ENCODE data around the gene OXLD1.

OXLD1 gene

DNA sequence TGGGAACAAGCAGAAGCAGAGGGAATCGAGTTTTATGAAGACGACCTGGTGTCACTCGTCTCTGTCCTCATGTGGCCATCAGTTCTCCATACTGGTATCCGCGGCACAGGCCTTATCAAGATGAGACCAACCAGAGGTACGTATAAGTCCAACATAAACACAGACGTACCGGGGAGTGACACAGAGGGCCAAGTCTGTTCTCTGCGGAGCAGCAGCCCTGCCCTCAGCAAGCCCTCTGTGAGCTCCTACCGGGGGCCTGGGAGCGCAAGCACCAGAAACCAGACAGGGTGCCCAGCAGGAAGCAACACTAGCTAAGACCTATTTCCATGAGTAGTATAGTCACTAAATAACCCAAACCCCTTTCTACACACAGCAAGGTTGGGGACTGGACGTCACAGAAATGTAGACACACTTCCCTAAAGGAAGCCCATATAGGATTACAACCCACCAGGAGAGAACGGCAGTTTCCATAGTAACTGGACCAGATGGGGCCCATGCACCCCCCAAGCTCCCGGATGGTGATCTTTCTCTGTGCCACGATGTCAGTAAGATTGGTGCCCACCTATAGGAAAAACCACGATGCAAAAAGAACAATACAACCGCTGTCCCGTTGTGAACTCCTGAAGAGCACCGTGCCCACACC lies 16.3 kb upstream of the OXLD1 start:
- no peak for DNase-seq

DNA sequence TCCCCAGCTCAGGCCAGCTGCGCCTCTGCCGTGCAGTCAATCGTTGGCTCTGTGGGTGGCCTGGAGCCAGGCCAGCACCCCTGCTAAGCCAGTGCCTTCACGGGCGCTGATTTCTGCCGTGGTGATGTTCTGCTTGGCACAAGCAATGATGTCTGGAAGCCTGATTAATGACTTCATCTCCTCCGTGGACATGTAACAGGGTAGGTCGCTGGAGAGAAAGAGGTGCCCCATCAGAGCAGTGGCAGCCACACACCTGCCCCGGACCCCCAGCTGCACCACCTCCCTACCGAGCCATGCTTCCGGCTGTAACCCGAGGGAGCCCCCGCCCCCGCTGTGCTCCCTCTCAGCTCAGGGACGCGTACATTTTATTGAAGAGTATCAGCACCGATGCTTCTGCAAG lies 15.3 kb upstream of the OXLD1 start:
- no peak for DNase-seq

DNA sequence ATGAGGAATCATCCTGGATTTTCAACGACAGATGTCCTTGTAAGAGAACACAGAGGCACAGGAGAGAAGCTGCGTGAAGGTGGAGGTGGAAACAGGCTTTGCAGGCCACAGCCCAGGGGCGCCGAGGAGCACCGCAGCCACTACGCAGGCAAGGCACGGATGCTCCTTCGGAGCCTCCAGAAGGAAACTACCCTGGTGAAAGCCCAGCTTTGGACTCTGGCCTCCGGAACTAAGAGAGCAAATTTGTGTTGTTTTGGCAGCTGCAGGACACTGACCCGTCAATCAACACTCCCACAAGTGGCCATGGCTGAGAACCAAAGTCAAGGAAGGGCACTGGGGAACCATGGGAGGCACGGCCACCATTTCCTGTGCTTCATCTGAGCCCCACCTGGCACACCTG lies 13.7 kb upstream of the OXLD1 start:
- DNase-seq: no peak

DNA sequence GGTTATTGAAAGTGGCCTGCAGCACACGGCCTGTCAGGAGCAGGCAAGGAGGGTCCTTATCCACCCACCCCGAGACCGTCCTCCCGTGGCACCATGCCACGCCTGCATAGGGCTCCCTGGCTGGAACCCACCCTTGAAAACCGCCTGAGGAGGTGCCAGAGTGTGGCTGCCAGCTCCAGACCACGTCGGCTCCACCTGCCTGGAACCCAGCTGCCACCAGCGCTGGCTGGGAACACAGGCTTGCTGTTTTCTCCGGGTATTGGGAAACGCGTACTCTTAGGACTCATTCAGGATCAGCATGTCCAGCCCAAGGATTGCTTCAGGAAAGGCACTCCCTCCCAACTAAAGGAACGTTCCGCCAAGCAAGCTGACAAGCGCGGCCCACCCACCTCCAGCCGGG lies 10.5 kb upstream of the OXLD1 start:
- peak; percentile 40 to 77 for DNase-seq

DNA sequence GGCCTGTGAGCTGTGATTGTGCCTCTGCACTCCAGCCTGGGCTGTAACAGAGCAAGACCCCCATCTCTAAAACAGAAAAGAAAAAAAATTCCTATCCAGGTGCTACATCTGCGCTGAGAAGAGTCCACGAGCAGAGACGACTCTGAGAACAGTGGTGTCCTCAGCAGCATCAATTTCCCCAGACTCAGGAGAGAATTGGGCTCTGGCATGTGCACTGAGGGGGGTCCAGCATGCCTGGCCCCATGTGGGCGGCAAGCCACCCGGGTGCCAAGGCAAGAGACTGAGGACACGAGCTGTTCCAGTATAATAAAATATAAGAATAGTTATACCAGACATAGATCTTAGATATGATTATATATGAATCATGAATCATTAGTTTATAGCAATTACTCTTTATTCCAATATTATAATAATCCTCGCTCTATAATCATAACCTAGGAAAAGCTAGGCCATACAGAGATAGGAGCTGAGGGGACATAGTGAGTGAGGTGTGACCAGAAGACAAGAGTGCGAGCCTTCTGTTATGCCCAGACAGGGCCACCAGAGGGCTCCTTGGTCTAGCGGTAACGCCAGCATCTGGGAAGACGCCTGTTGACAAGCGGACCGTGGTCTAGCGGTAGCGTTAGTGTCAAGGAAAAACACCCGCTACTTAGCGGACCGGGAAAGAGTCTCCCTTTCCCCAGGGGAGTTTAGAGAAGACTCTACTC lies 9.3 kb upstream of the OXLD1 start:
- DNase-seq: peak; percentile 42 to 56

DNA sequence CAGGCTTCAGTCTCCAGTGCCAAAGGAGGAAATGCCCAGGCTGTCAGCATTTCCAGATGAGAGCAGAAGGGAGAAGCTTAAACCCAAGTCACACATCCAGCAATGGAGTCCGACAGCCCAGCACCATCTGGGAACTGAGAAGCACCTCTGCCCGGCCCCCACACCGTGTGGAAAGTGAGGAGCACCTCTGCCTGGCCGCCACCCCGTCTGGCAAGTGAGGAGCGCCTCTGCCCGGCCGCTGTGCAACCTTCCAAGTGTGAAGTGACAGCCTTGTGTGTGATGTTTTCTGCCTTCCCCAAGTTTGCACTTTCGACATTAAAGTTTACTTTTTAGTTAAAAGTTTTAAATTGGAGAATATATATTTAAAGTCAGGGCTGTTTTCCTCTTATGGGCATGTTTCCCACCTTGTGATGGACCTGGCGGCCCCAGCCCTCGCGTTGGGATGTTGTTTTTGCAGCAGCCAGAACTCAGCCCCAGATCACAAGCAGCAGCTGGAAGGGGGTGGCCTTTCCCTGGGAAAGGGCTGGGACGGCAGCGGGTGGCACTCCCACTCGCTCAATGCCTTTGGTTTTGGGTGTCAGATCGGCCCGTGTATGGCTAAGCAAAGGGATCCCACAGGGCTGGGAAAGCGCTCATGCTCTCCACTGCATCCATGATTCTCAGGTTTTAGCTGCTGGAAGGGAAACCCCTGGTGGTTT lies 7.3 kb upstream of the OXLD1 start:
- no peak for DNase-seq

DNA sequence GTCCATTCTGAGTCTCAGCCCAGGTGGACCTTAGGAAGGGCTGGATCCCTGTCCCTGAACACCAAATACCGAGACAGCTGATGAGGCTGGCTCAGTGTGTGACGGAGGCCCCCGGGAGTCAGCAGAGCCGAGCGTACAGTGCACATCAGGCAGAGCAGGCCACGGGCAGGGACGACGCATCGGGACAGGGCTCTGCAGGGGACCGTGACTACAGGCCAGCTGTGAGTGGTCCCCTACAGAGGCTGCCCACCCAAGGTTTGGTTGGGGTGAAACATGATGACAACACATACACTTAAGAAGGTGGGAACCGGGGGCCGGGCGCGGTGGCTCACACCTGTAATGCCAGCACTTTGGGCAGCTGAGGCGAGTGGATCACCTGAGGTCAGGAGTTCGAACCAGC lies 6.5 kb upstream of the OXLD1 start:
- DNase-seq: no peak

DNA sequence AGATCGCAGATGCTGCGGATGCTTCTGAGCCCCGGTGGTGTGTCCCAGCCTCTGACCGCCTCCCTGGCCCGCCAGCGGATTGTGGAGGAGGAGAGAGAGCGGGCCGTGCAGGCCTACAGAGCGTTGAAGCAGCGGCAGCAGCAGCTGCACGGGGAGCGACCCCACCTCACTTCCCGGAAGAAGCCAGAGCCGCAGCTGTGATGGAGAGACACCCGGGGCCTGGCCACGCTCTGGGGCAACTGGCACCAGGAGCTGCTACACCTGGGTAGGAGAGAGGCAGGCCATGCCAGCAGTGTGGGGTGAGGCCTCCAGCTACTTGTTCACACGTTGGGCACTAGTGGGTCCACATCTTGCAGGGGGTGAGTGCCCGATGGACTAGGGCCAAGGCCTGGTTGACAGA lies 6.1 kb upstream of the OXLD1 start:
- no peak for DNase-seq

DNA sequence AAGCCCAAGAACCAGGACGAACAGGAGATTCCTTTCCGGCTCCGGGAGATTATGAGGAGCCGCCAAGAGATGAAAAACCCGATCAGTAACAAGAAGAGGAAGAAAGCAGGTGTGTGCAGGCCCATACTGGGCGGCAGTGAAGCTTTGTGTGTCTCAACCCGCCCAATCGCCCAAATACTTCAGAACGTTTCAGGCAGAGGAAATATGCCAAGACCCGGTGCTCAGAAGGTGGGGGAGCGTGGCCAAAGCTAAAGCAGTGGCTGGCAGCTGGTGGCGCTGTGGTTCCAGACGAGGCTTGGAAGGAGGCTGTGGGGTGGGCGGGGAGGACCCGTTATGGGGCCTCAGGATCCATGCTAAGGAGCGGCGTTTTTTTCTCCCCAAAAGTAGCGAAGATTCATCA lies 1.3 kb upstream of the OXLD1 start:
- no peak for DNase-seq

DNA sequence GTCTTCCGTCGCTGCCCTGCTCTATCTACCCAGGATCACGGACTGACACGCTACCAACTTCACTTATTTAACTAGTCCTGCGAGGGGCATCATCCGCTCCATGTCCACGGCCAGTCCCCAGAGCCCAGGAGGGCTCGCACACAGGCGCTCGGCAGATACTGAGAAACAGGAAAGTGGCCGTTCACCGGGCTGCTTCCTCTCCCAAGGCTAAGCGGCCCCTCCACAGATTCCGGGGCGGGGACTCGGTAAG lies 388 bp downstream of the OXLD1 start:
- peak in 1 of 2 experiments; percentile 58 for DNase-seq

DNA sequence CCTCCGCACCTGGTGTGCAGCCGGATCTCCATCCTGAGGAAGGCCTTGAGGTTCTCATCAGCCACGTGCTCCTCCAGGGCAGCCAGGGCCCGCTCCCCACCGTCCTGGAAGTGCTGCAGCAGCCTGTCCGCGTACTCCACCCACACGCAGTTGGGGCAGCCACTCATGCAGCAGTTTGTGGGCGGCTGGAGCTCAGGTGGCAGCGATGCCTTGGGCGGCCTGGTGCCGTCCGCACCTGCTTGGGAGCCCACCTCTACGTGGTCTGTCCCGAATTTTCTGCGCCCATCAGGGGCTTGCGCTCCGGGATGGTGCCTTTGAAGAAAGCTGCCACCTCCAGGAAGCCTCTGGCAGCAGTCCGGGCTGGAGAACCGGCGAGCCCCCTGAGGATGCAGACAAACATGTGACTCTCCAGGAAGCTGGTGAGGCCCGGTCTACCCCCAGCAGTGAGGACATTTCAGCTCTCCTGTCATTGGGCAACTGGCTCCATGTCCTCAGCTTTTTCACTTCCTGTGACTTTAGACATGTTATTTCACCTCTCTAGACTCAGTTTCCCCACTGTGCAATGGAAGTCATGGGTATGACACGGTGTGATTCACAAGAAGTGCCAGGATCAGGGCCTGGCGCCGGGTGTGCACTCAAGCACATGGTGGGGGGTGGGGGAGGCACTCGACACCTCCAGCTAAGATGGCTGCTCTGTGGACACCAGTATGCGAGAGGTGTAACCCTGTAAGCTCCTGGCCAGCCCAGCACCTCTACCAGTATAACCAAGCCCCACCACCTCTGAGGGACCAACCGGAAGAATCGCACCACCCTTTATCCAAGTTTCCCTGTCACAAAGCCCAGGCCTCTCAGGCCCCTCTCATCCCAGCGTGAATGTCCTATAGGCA lies 957 bp downstream of the OXLD1 start:
- DNase-seq: peak; percentile 53 to 81

DNA sequence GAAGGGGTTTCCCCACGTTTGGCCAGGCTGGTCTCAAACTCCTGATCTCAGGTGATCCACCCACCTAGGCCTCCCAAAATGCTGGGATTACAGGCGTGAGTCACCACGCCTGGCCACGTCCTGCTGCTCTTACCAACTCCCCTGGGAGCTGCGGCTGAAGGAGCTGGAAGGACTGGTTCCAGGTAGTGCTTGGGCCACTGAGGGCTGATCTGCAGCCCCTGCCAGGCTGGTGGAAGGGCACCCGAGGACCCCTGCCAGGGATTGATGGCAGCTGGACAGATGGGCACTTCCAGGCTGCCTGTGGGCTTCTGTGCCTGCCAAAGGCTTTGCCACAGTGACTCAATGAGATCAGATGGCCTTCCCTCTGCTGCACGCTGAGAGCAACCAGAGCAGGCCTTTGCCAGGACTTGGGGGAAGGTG lies 2.3 kb downstream of the OXLD1 start:
- no peak for DNase-seq

DNA sequence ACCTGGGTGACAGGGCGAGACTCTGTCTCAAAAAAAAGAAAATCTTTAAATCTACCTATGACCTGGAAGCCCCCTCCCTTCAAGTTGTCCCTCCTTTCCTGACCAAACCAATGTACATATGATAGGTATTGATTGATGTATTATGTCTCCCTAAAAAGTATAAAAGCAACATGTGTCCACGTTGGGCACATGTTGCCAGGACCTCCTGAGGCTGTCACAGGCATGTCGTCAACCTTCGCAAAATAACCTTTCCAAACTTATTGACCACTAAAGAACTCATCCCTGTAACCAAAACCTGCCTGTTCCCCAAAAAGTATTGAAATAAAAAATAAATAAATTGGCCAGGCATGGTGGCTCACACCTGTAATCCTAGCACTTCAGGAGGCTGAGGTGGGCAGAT lies 4.4 kb downstream of the OXLD1 start:
- no peak for DNase-seq

DNA sequence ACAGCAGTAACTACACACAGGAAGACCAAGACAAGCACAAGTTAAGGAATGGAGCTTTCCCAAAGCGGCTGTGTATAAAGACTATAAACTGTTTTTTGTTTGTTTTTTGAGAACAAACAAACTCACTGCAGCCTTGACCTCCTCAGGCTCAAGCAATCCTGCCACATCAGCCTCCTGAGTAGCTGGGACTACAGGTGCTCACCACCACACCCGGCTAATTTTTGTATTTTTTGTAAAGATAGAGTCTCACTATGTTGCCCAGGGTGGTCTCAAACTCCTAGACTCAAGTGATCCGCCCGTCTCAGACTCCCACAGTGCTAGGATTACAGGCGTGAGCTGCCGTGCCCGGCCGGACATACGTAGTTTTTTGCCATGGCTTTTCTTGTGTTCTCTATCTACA lies 6.0 kb downstream of the OXLD1 start:
- no peak for DNase-seq

DNA sequence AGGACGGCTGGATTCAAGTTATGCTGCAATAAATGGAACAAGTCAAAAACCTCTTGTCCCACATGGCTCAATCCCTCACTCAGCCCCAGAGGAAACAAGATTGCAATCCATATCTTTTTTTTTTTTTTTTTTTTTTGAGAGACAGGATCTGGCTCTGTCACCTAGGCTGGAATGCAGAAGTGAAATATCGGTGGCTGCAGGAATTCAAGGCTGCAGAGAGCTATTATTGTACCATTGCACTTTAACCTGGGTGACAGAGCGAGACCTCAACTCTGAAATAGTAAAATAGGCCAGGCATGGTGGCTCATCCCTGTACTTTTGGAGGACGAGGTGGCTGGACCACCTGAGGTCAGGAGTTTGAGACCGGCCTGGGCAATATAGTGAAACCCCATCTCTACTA lies 7.4 kb downstream of the OXLD1 start:
- DNase-seq: no peak

DNA sequence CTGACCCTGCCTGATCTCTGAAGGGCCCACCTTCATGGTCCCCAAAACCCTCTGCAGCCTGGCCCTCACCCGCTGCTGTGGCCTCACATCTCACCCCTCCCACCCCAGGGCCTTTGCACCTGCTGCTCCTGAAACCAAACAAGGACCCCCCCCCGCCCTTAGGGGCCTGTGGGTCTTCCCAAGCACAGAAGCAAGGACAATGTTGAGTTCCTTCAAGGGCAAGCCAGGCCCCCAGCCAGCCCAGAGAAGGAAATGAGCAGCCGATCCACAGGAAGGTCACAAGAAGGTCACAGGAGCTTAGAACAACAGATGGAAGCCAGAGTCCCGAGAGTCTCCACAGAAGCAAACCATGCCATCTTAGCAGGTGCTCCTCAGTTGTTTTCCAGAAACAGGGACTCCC lies 9.6 kb downstream of the OXLD1 start:
- no peak for DNase-seq

DNA sequence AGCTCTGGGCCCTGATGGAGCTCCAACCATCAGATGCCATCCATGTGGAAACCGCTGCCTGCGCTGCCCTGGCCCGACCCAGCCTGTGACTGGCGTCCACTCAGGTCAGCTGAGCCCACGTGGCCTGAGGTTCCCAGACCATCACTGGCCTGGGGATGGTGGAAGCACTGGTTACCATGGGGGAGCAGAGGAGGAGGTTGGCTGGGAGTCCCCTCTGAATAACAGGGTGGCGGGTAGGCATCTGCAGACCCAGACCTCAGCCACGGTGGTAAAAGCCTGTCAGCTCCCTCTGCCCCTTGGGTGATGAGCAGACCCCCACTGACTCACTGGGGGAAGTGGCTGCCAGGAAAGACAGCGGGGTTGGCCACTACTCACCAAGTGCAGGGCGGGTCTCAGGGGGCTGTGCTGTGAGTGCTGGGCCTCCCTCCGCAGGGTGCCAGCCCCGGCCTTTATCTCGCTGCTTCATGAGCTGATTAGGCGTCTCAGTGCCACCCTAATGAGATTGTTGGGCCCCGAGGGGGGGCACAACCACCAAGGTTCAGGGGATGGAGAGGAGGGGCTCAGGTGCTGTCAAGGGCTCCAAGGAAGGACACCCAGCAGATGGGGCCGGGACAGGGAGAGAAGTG lies 10.2 kb downstream of the OXLD1 start, which contains the start of gene PDE6G:
PDE6G (minus strand) TSS at position 425 of the 626 bp plus-strand sequence. CDS start 3,237 bp downstream, outside the sequence.
- DNase-seq: no peak

DNA sequence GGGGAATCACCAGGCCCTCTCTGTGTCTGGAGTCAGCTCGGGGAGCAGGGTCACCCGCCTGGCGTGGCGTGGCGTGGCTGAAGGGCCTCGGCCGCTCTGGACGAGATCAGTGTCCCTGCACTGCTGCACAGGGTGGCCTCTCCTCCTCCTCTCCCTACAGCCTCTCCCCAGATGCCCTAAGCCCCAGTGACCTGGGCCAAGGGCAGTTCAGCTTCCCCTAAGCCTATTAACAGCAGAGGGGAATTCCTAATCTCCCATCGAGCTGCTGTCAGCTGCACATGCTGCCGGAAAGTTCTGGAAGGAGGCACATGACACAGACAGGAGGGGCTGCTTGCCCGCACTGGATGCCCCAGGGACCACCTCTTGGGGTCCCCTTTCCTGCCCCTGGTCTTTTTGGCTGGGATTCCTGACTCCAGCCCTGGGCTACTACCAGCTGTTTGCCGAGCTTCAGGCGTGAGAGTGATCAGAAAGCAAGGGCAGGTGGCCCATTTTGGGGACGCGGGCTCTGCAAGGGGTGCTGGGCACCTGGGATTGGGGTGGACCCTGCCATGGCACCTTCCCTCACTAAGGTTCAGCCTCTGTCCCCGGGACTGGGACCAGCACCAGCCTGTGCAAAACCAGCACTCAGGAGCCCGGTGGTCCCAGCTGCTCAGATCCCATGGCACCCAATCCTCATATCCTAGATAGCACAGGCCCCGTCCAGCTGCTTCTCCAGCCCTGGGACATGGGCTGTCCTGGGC lies 10.9 kb downstream of the OXLD1 start:
- DNase-seq: no peak

DNA sequence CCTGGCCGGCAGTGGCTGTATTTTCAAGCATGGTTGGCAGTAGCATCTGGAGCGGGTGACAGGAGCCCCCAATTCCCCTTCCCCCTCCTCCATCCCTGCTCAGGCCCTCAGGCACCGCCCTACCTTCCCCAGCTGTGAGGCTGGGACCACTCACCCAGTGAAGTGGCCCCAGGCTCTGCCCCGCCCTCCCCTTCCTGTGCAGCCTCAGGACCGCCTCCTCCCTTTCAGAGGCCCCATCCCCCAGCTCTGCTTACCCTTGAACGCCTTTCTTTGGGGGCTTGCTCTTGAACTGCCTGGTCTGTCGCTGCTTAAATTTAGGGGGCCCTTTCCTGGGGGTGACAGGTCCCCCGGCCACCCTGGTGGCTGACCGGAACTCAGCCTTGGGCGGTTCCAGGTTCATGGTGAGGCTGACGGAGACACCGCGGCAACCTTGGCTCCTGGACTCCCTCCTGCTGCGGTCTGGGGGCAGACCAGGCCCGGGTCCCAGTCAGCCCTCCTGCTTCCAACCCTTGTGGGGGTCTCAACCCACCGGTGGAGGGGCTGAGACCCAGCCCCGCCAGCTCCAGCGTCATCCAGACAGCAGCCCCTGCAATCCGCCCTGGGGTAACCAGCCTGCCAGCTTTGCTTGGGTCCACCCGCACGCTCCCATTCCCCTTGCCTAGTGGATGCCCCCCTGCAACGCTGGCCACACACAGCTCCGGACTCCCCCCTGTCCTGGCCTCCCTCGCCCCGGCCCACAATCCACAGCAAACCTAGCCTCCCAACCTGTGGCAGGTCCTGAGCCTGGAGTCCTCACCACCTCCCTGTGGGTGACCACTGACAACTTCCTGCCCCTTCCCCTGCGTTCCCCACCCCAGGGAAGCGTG lies 13.3 kb downstream of the OXLD1 start:
- DNase-seq: no peak

DNA sequence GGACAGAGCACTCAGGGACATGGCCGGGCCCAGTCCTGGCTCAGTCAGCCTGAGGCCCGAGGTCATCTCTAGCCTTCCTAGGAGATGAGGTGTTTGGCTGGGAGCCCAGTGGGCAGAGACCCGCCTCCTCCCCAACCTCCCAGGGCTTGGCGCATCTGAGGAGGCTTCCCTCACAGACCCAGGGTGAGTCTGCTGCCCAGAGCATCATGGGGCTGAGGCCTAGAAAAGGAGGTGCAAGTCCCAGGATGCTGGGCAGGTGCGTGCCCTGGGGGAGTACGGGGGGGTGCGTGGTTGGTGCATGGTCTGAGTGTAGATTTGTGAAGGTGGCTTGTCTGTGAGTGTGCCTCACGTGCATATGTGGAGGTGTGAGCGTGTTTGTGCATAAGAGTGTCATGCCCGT lies 14.7 kb downstream of the OXLD1 start:
- peak; percentile 58 to 62 for DNase-seq

DNA sequence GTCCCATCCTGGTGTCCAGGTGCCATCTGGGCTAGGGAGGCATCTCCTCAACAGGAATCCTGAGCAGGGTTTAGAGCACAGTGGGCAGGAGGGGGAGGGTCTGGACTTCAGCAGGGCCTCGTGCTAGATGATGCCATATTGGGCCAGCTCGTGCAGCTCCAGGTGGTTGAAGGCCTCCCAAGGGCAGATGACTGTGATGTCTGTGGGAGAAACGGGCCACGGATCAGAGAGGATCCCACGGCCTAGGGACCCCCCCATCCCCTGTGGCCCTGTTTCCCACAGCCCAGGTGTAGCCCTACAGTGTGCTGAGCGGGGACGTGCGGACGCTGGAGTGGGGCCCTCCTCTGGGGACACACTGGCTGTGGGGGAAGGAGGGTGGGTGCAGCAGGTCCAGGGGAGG lies 15.5 kb downstream of the OXLD1 start:
- no peak for DNase-seq

Data from SHP77 (cell line).